ENCODE data around the gene SYT14. TPM values are rescaled to one million over a fixed set of nuclear protein-coding genes. Genes with fewer than 3 reads are reported as not detected.

Gene SYT14
- total and polyA plus RNA-seq, 2 of the 4 experiments (the other 2 are of a cell fraction), result 0.14 to 1.3 TPM

DNA sequence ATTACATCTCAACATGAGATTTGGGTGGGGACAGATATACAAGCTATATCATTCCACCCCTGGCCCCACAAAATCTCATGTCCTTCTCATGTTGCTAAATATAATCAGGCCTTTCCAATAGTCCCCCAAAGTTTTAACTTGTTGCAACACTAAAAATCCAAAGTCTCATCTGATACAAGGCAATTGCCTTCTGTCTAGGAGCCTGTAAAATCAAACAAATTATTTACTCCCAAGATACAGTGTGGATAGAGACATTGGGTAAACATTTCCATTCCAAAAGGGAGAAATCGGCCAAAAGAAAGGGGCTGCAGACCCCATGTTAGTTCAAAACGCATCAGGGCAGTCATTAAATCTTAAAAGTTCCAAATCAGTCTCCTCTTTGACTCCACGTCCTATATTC is 47.0 kb downstream of the SYT14 start:
- no peak overlapping the region for H3K56ac ChIP-seq (ENCODE audit: extremely low read depth, insufficient read depth, low read length)
- WGBS, 2 experiments (ENCODE audit: extremely low coverage in 2 of 2, insufficient read length in 1 of 2), result no CpG with 5 or more reads among the region's 3 CpGs
- TF ChIP-seq, protein P1, sequence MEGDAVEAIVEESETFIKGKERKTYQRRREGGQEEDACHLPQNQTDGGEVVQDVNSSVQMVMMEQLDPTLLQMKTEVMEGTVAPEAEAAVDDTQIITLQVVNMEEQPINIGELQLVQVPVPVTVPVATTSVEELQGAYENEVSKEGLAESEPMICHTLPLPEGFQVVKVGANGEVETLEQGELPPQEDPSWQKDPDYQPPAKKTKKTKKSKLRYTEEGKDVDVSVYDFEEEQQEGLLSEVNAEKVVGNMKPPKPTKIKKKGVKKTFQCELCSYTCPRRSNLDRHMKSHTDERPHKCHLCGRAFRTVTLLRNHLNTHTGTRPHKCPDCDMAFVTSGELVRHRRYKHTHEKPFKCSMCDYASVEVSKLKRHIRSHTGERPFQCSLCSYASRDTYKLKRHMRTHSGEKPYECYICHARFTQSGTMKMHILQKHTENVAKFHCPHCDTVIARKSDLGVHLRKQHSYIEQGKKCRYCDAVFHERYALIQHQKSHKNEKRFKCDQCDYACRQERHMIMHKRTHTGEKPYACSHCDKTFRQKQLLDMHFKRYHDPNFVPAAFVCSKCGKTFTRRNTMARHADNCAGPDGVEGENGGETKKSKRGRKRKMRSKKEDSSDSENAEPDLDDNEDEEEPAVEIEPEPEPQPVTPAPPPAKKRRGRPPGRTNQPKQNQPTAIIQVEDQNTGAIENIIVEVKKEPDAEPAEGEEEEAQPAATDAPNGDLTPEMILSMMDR (conservative IDR thresholded peaks at IDR 0.05; ENCODE audit: low read depth, low read length), result no peak
- TF ChIP-seq BHLHE40 (IDR thresholded peaks at IDR 0.05; ENCODE audit: low read depth, low read length) (no peak), POLR2A (IDR thresholded peaks at IDR 0.05; ENCODE audit: low read depth, low read length) (no peak), CHD1 (IDR thresholded peaks at IDR 0.05; ENCODE audit: low read depth, low read length) (no peak), RAD21 (IDR thresholded peaks at IDR 0.05; ENCODE audit: low read length) (no peak), RFX5 (IDR thresholded peaks at IDR 0.05; ENCODE audit: low read depth, low read length) (no peak), MXI1 (IDR thresholded peaks at IDR 0.05; ENCODE audit: borderline replicate concordance, low read depth, low read length) (no peak), SMC3 (IDR thresholded peaks at IDR 0.05; ENCODE audit: low read depth, low read length) (no peak), FOS (IDR thresholded peaks at IDR 0.05; ENCODE audit: low read depth, low read length) (no peak), CEBPB (IDR thresholded peaks at IDR 0.05; ENCODE audit: low read depth, low read length) (no peak), MAFK (IDR thresholded peaks at IDR 0.05; ENCODE audit: low read depth, low read length) (no peak), NFE2L2 (IDR thresholded peaks at IDR 0.05; ENCODE audit: low read depth, low read length) (no peak), RCOR1 (IDR thresholded peaks at IDR 0.05; ENCODE audit: insufficient replicate concordance, low read length) (no peak), MAZ (IDR thresholded peaks at IDR 0.05; ENCODE audit: borderline replicate concordance, low read depth, low read length) (no peak)
- TF ChIP-seq, protein P2, sequence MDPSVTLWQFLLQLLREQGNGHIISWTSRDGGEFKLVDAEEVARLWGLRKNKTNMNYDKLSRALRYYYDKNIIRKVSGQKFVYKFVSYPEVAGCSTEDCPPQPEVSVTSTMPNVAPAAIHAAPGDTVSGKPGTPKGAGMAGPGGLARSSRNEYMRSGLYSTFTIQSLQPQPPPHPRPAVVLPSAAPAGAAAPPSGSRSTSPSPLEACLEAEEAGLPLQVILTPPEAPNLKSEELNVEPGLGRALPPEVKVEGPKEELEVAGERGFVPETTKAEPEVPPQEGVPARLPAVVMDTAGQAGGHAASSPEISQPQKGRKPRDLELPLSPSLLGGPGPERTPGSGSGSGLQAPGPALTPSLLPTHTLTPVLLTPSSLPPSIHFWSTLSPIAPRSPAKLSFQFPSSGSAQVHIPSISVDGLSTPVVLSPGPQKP (IDR thresholded peaks at IDR 0.05; ENCODE audit: borderline replicate concordance, low read depth, low read length), result no peak
- TF ChIP-seq, protein P3, sequence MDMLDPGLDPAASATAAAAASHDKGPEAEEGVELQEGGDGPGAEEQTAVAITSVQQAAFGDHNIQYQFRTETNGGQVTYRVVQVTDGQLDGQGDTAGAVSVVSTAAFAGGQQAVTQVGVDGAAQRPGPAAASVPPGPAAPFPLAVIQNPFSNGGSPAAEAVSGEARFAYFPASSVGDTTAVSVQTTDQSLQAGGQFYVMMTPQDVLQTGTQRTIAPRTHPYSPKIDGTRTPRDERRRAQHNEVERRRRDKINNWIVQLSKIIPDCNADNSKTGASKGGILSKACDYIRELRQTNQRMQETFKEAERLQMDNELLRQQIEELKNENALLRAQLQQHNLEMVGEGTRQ (IDR thresholded peaks at IDR 0.05; ENCODE audit: low read depth, low read length), result no peak
- no peak overlapping the region for H4K91ac ChIP-seq (ENCODE audit: insufficient read depth, low read depth, low read length)
- intact Hi-C loops (cut with micrococcal nuclease) (loop anchor here (5.0 kb wide), 1 partner anchor 108 kb away; no protein-coding TSS in a partner anchor), dilution Hi-C loops (cut with HindIII; ENCODE audit: low sequenced_read_pairs, unreplicated experiment) (loop anchor here (25.0 kb wide), 1 partner anchor 173 kb away; the partner anchor contains the start of gene IRF6), in situ Hi-C loops (cut with MboI; ENCODE audit: low sequenced_read_pairs) (loop anchor here (5.0 kb wide), 1 partner anchor 113 kb away; no protein-coding TSS in a partner anchor)
- H3K23ac ChIP-seq (ENCODE audit: low read depth, low read length), result no peak overlapping the region
- H4K8ac ChIP-seq (ENCODE audit: low read depth in 2 of 2, low read length in 2 of 2), result no peak overlapping the region
- H2AK5ac ChIP-seq (ENCODE audit: low read depth, low read length), result no peak overlapping the region
- no peak overlapping the region for H3K9ac ChIP-seq (ENCODE audit: low read depth, low read length)
- no peak overlapping the region for H2BK15ac ChIP-seq (ENCODE audit: low read depth, low read length)
- no peak overlapping the region for H3K4me2 ChIP-seq (ENCODE audit: low read depth, low read length)
- no peaks in the 10 kb centered on the region for H3K79me1 ChIP-seq (ENCODE audit: low read depth in 1 of 2, low read length in 2 of 2)
- DNase-seq (no peak), ATAC-seq (ENCODE audit: low read depth) (no peak)
- H3K27me3 ChIP-seq (ENCODE audit: control insufficient read depth, insufficient read depth, low read length), result no peaks in the 10 kb centered on the region
- ChIA-PET POLR2A (ENCODE audit: unreplicated experiment) (no interaction called here), CTCF (no interaction called here)
- H2AK9ac ChIP-seq (replicated peaks; ENCODE audit: low read depth, low read length, poor library complexity), result no peak overlapping the region
- no peak overlapping the region for H2BK20ac ChIP-seq (ENCODE audit: low read depth, low read length)
- H3K4me3 ChIP-seq (ENCODE audit: insufficient read depth, low read depth, low read length), result no peak overlapping the region
- no peak overlapping the region for H3K14ac ChIP-seq (replicated peaks; ENCODE audit: low read depth, low read length)
- no peaks in the 10 kb centered on the region for H3K4me1 ChIP-seq (ENCODE audit: control insufficient read depth, insufficient read depth, low read length)
- H3K27ac ChIP-seq (ENCODE audit: insufficient read depth, low read length), result no peak overlapping the region
- H4K5ac ChIP-seq (ENCODE audit: low read depth, low read length), result no peak overlapping the region
- no peaks in the 10 kb centered on the region for H3K36me3 ChIP-seq (ENCODE audit: control insufficient read depth, insufficient read depth, low read length)
- no peak overlapping the region for H3K4ac ChIP-seq (ENCODE audit: low read depth, low read length)
- no peak overlapping the region for H2AFZ ChIP-seq (replicated peaks; ENCODE audit: low read length, poor library complexity)
- no peak overlapping the region for H2BK5ac ChIP-seq (ENCODE audit: low read depth, low read length, poor library complexity, severe bottlenecking)
- H2BK120ac ChIP-seq (ENCODE audit: low read depth, low read length), result no peak overlapping the region
- no peaks in the 10 kb centered on the region for H3K9me3 ChIP-seq (ENCODE audit: control insufficient read depth, insufficient read depth, low read length)
- H3K18ac ChIP-seq (ENCODE audit: low read depth, low read length), result no peak overlapping the region
- no peaks in the 10 kb centered on the region for H3K9me1 ChIP-seq (ENCODE audit: insufficient read depth, low read length)
- H4K20me1 ChIP-seq (ENCODE audit: insufficient read depth, low read length), result no peaks in the 10 kb centered on the region
- BruUV-seq (replicated peaks), result no TSS peak
